GM19193 (cell line): Measurements from ENCODE around the gene LSMEM2.
A peak's percentile ranks its signal among the peaks of the same experiment; 100 is the strongest.

Experiments
- POLR2A ChIP-seq: IDR thresholded peaks from 4 replicates; pipeline ENCODE4 v1.6.1; 2011; ENCODE audit not compliant: insufficient read depth, insufficient read length; ENCODE audit errors: extremely low read depth

LSMEM2 gene

DNA sequence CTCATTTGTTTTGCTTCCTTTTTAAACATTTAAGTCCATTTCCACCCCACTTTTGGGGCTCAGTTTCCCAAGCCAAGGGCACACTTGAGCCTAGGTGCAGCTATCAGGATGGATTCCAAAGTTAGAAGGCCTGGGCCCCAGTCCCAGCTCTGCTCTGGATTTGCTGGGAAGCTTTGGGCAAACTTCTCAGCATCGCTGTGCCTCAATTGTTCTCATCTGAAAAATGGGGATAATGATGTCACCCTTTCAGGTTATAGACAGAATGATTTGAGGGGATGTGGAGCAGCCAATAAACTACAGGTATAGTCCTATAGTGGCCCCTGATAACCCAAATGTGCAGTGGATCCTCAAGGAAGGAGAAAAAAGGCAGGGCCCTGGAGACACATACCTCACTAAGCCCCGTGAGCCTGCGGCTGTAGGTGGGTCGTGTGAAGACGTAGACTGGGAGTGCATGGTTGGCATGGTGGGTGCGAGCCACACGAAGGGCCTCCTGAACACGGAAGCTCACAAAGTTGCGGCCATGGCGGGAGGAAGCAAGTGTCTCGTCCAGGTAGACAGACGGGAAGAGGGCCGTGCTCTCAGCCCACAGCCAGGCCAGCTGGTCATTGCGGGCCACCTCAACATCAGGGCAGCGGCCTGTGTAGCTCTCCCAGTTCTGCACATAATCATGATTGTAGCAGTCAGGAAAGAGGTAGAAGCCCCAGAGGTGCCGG is 40.5 kb downstream of the LSMEM2 start:
- no peak for TF ChIP-seq POLR2A

DNA sequence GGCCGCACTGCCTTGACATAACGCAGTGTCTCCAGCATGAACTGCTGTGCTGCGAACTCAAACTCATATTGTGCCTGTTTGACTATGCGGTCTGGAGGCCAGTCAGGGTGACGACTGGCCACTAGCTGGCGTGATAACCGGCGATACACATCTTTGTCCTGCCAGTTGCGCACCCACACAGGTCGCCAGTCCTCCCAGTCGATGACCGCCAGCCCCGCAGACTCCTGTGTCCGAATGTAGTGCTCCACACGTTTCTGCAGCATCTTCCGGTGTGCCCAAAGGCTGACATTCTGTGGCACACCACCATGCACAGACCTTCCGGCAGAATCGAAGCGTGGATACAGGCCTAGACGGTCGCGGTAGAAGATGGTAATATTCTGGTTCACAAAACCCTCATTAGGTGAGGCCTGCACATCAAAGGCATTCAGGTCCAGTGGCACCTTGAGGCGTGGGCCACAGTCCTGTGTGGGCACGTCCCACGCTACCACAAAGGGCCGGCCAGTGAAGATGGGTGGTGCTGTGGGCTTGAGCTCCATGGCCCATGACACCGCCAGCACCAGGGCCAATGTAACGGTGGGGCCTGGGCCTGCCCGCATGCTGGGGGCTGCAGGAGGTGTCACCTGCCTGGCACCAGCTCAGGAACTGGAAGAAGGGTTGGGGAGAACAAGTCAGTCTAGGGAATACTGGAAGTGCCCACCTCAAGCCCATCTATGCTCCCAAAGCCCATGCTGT is 41.2 kb downstream of the LSMEM2 start:
- no peak for TF ChIP-seq POLR2A

DNA sequence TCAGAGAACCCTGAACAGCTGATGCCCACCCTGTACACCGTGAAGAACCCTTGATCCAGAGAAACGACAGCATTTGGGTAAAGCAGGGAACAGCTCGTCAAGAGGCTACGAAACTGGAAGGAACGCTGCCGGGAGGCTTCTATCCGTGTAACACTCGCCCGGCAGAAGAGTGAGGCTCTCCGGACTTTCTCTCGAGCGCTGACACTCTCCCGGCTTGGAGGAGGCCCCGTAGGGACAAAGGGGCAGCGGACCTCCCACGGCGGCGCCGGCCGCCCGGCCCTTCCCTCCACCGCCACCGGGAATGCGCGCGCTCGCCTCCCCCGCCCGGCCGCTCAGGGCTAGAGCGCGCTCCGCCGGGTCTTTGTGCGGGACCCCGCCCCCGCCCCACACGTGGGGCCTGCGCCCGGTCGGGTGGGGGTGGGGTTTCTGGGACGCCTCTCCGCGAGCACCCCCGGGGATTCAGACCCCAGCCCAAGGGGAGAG is 42.0 kb downstream of the LSMEM2 start:
- no peak for TF ChIP-seq POLR2A

DNA sequence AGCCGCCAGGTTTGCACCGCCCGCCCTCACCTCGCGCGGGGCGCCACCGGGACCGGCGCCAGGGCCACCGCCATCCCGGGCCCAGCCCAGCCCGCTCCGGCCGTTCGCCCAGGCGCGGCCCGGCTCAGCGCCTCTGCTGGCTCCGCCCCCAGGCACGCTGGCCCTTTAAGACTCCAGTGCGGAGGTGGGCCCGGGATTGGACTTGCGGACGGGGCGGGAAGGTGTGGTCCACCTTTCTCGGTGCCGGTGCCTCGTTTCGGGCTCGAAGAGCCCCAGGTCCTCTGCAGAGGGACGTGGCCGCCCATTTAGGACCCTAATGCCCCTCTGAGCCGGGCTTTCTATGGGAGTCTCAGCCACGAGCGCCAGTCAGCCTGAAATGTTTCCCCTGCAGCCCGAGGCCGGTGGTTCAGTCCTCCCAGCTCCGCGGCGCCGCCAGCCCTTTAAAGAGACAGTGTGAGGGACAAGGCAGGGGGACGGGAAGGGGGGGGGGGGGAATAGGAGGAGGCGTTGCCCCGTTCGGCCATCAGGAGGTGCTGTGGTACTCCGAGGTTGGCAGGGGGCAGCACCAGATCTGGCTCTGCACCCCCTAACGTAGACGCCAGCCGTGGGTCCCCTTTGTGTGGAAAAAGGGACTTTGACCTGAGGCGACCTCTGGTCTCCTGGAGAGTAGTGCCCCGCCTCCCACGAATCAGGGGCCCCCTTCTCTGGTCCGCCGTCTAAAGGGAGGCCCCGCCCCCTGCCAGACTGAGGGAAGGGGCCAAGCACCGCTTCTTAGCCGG is 42.6 kb downstream of the LSMEM2 start:
- TF ChIP-seq POLR2A, result peak; percentile 58

DNA sequence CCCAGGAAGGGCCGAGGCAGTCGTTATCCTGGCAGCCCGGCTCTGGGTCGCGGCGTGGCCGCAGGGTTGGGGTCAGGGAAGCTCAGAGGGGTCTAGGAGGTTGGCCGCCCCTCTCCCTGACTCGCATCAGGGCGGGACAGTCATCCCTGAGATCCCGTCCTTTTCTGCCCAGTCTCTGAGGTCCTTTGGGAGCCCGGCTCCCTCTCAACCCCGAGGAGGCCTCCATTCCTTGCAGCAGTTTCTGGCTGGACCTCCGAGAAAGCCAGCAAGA is 43.2 kb downstream of the LSMEM2 start:
- TF ChIP-seq POLR2A, result no peak

DNA sequence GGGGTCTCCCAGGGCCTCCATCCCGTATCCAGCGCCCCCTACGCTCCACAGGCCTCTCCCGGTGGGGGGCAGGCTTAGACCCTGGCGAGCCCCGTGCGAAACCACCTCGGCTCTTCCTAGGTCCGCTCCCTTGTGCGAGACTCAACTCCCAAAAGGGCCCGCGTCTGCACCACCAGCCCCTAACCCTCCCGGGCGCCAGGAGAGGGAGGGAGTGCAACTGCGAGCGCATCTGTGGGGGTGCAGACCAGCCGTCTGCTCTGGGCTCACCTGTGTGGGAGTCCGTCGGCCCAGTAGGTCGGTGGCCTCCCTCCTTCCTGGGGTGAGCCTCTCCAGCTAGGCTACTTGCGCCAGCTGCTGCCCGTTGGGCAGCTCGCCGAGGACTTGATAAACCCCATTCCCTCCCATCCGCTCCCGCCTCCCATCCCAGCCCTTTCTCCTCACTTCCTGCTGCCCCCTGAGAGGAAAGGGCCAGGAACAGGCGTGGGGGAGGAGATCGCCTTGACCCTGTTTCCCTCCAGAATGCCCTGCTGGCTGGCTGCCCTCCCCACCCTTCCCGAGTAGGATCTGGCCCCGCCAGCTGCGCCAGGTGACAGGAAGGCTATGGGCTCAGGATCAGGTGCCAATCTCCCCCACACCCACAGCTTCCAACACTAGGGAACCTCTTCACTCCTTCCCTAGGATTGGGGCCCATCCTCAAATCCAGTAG is 43.7 kb downstream of the LSMEM2 start, which contains the start of gene HYAL2:
TSS of gene HYAL2 (minus strand) at position 360 of the 706 bp plus-strand sequence. CDS start 2,256 bp downstream, outside the sequence.
- TF ChIP-seq POLR2A, result no peak

DNA sequence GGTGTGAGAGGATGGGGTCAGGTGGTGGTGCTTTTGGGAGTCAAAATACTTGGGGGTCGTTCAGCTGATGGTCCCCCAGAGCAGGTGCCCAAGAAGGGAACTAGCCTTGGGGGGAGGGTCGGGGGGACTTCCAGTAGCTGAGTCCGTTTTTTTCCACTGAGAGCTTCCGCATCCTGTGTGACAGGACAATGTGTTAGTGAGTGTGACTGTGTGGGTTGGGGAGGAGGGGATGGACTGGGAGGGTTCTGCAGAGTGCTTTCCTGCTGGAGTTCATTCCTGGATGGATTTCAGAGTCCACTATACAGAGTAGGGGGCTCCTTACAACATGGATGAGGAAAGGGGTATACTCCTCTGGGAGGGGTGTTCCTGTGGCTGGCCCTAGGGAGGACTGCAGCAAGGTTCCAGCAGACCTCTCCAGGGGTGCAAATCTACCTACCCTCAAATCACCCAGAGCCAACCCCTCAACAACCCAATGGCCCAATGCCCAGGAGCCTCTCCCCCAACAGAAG is 44.3 kb downstream of the LSMEM2 start:
- TF ChIP-seq POLR2A, result no peak

DNA sequence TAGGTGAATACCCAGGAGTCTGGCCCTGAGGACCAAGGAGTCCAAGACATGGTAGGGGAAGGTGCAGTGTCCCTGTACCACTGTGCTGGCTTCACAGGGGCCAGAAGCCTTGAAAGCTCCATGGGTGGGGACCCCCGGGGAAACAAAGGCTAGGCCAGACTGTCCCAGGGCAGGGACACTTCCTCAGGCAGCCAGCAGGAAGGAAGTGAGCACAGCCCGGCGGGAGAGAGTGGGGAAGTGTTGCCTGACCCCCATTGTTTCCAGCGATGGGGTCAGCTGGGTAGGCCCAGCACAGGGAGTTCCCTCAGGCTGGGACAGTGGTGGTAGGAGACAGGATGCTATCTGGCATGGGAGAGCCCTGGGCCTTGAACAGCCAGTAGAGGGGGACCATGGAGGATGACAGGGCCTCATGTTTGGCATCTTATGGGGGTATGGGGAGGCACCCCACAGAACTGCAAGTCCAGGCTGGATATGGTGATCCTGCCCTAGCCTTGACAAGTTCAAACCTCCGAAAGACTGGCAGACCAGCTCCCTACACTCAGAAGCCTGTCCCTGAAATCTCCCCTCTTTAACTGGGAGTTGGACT is 44.8 kb downstream of the LSMEM2 start:
- TF ChIP-seq POLR2A, result peak; percentile 10

DNA sequence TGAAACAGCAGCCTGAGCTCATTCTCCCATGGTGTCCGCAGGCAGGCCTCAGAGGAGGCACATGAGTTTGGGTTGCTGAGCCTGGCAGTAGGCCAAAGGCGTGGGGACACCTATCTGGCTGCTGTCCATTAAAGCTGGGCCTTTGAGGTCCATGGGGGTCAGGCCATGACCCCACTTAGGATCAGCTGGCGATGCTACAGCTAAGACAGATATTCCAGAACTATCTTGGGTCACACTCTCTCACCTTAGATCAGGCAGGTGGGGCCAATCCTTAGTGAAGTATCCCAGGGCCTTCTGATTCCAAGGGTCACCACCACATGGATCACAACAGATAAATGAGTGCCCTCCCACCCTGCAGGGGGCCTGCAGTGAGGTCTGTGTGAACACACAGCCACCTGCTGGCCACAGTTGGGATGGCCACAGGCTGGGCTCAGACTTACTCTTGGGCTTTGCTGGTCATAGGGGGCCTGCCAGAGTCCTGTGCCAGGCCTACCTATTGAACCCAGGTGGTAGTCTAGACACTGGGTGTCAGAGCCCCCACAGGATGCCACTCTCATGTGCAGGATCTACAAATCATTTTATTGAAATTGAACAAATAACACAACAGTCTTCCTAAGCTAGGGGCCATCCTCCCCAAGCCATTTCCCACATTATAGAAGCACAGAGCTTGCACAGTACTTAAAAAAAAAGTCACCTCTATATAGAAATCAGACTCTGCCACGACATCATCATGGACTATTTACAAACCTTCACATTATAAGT is 45.6 kb downstream of the LSMEM2 start:
- TF ChIP-seq POLR2A, result no peak

DNA sequence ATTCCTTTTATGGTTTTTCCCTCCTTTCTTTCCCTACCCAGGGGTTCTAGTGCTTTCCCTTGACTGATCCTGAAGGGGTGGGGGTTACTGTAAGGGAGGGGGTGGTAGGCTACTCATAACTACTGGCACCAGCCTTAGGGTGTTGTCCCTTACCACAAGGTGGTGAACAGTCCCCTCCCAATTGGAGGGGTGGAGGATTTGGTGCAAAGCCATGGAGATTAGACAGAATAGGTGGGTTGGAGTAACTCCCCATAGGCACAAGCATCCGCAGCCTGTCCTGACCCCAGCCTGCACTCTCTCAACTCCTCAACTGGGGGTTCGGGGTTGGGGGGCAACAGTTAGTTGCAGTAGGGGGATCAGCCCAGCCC is 46.2 kb downstream of the LSMEM2 start:
- TF ChIP-seq POLR2A, result no peak

DNA sequence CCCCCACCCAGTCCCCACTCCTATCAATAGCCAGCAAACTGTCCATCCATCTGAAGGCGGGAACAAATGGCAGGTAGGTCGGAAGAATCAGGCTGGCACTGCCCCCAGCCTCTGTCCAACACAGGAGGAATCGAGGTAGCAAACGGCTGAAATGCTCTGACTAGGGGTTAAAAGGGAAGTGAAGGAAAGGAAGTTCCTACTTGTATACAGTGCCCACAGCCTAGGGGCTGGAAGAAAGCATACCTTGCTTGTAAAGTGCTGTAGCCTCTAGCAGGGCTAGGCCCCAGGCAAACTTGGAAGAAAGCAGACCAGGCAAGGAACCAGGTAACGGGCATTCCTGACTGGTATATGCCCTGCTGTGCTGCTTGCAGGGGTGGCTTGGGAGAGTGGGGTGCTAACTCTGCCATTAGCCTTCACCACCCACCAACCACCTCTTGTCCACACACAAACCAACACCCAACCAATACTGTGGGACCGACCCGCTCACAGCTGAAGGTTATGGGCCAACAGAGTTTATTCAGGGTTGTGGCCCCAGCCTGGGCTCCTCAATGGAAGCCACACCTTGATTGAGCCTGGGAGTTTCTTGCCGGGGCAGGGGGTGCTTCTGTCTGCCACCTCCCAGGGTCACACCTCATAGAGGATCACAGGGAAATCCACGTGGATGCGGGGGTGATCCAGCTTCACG is 46.8 kb downstream of the LSMEM2 start:
- TF ChIP-seq POLR2A, result no peak

DNA sequence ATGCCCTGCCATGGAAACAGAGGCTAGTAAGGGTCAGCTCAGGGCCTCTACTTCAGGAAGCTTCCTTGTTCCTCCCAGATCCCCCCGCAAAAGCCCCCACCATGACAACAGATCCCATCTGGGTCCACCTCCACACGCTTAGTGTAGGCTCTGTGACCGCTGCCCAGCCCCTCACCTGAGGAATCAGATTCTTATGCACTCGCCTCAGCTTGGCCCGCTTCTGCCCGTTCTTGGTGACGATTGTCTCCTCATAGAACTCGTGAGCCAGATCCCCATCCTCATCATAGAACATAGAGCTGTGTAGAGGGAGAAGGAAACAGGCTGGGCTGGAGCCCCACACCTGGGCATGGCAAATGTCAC is 47.3 kb downstream of the LSMEM2 start:
- no peak for TF ChIP-seq POLR2A

DNA sequence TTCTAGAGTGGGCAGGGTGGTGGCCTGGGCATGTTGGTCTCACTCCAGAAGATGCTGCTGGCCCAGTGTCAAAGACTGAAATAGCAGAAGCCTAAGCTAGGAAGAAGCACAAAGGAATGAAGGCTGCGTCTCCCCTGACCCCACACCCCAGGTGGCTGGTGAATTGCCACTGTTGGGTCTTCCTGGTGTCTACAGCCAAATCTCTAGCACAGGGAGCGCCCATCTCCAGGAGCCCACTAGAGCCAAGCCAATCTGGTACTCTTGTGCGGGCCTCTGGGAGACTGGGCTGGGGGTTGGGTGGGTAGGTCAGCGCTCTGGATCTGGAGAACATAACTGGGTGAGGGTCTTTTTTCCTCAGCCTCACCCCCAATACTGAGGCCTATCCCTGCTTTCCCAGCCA is 48.2 kb downstream of the LSMEM2 start:
- no peak for TF ChIP-seq POLR2A
